ENCODE measurements around the gene STAG1.
"Not testable (repeated sequence)": the region's sequence is repeated elsewhere in the genome, so short reads cannot be mapped to it uniquely, and the experiment has no call there.

Gene STAG1

DNA sequence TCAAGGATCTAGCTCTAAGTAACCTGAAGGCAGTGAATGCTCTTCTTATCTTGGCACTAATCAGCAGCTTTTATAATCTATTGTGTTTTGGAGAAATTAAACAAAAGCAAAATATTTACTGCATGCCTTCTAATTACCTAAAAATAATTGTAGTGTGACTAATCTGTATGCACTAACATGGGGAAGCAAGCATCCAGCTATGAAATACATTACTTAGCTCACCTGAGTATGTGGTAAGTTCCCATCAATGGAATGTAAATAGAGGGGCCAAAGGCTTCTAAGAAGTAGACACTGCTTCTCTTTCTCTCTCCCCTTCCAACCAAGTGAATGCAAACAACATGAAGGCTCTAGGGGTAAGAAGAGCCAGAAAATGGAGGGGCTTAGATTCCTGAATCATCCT, 165.6 kb downstream of the STAG1 start:
- no peak for DNase-seq (ENCODE audit: low spot score)

DNA sequence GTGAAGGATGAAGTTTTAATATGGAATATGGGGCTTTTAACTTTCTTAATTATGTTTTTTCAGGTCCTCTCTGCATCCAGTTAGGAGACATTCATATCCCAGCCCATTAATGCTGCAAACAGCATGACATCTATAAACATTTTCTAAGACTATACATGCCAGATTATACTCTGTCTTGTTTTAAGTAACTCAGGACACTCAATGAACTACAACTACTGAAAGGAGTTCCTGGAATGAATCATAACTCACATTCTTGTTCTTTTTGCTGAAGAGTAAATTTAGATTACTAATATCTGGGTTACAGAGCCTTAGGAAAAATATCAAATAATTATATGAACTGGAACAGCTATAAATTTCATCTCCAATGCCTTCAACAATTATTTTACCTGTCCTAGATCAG, 167.4 kb downstream of the STAG1 start:
- no peak for DNase-seq (ENCODE audit: low spot score)

DNA sequence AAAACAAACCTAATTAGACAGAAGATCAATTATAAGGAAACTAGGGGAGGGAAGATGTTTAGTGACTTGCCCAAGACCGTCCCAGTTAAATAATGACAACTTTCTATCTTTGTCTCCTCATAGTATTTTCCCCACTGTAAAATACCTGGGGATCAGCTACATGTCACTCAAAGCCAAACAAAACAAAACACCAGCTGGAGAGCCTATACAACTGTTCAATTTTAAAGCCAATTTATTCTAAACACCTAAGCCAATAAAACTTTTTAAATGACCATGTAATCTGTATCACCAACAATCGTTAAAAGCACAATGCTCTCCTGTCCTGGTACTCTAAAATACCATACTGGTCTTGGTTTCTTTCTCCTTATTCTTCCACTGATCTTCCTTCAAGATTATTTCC, 168.4 kb downstream of the STAG1 start:
- DNase-seq (ENCODE audit: low spot score): no peak

DNA sequence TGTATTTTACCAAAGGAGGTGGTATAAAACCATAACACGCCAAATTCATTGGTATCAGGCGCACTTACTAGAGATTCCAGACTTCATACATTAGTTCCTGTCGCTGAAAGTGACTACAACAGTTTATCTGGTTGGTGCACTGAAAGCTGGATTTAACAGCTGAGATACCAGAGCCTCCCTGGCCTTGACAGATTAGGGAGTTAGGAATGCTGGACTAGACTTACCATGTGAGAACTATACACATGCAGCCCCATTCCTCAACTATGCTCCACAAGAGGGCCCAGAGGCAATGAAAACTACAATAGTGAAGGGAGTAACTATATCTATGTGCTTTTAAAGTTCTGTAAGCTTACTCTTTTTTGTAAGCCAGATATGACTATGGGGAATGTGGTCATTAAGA, 174.4 kb downstream of the STAG1 start:
- DNase-seq (ENCODE audit: low spot score): no peak

DNA sequence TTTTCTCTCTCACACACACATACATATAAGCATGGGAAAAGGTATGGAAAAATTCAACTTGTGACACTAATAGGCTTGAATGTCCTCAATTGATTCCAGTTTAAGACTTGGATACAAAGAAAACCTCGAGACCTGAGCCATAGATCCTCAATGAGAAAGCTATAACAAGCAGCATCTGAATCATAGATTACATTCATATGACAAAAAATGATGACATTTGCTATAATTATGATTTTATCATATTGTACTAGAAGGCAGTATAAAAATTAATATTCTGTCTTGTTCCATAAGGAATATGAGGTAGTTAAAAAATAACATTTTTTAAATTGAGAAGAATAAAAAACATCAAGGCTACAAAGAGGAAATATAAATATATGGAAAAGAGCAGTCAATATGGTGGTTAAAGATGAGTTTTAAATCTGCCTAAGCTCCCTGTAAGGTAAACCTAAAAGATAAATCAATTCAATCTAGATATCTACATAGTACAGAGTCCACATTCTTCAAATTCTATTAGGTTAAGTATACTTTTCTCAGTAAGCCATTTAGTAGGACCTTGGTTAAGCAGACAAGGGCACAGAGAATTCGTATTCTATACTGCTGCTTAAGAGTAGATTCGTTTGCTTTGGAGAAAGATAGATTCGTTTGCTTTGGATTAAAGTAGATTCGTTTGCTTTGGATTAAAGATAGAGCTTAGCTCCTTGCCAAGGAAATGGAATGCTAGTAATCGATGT, 175.7 kb downstream of the STAG1 start:
- no peak for DNase-seq (ENCODE audit: low spot score)

DNA sequence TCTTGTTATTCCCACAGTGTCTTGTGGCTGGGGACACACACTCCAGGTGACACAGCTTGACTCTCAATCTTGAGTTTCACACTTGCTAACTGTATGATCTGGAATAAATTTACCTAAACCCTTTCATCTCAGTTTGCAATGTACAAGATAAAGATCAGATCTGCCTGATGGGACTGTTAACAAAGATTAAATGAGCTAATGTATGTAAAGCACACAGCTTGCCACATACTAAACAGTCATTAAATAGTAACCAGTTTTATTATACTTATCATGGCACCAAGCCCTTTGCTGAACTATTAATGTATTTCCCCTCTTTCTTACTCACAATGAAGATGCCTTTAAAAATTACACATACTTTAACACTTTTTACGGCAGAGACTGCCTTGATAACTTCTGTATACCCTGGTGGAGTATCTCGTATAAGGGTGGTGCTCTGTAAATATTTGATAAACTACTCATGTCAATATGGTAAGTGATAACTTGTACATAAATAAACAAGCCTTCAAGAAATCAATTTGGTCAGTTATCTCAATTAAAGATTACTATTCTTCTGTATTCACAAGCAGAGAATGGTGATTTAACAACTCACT, 184.5 kb downstream of the STAG1 start:
- DNase-seq (ENCODE audit: low spot score): no peak

DNA sequence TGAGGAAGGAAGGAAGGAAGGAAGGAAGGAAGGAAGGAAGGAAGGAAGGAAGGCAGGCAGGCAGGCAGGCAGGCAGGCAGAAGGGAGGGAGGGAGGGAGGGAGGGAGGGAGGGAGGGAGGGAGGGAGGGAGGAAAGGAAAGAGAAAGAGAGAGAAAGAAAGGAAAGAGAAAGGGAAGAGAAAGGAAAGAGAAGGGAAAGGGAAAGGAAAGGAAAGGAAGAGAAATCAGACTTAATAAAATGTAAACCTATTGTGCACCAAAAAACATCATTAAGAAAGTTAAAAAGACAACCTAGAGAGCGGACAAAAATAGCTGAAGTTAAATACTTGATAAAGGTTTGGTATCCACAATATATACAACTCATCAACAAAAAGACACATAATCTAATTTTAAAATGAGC, 187.2 kb downstream of the STAG1 start:
- not testable (repeated sequence) for DNase-seq (ENCODE audit: low spot score)

DNA sequence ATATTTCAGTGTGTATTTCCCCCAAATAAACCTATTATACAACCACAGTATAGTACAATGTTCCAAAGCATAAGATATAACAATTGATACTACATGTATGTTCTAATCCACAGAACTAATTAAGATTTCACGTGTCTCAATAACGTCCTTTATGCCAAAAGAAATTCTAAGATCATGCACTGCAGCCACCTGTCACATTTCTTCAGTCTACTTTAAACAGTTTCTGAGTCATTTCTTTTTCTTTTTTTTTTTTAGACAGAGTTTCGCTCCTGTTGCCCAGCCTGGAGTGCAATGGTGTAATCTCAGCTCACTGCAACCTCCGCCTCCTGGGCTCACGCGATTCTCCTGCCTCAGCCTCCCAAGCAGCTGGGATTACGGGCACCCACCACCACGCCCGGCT, 190.2 kb downstream of the STAG1 start:
- DNase-seq (ENCODE audit: low spot score): no peak

DNA sequence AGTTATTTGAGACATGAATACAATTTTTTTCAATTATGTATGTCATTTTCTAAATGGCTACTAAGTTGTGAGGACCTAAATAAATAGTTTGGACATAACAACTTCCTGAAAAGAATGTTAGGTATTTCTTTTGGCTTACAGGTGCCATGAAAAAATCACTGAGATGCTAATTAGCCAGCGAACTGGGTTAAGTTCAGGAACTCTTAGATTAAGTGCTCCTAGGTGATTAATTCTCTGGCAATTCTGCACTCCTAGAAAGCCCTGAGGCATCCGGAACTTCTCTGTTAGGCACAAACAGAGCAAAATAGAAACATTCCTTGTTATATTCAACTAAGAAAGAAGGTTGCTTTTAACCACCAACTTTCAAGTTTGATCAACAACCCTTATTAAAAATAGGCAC, 192.3 kb downstream of the STAG1 start:
- DNase-seq (ENCODE audit: low spot score): no peak

DNA sequence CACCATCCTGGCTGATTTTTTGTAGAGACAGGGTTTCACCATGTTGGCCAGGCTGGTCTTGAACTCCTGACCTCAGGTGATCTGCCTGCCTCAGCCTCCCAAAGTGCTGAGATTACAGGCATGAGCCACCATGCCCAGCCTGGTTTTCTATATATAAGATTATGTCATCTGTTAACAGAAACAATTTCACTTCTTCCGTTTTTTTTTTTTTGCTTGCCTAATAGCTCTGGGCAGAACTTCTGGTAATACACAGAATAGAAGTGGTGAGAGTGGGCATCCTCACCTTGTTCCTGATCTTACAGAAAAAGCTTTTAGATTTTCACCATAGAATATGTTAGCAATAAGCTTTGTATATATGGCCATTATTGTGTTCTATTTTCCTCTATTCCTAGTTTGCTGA, 202.7 kb downstream of the STAG1 start:
- DNase-seq (ENCODE audit: low spot score): not testable (repeated sequence)

DNA sequence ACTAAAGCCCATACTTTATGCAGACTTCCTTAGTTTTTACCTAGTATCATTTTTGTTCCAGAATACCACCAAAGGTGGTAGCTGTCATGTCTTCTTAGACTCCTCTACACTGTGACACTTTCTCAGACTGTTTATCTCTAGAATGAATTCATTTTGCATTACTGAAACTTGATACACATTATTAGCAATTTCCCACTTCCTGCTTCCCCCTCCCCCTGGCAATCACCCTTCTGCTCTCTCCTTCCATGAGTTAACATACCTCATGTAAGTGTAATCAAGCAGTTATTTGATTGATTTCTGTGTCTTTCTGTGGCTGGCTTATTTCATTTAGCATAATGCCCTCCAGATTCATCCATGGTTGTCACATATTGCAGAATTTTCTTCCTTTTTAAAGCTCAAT, 204.9 kb downstream of the STAG1 start:
- DNase-seq (ENCODE audit: low spot score): no peak

DNA sequence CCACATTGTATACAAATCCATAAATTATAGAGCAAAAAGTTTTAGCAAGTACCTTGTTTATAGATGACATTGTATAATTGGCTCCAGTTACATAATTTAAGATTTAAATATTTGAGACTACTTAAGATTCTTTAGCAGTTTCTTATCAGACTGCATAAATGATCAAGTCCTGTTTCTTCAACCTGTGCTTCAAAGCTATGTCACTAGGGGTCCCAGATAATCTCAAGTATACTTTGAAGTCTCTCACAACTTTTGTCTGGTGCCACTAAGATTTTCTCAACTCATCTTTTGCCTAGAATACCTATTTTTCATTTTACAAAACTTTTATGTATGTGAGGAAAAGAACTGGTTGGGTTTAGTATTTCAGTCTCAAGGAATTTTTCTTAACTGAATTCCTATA, 205.5 kb downstream of the STAG1 start:
- DNase-seq (ENCODE audit: low spot score): peak; percentile 19

DNA sequence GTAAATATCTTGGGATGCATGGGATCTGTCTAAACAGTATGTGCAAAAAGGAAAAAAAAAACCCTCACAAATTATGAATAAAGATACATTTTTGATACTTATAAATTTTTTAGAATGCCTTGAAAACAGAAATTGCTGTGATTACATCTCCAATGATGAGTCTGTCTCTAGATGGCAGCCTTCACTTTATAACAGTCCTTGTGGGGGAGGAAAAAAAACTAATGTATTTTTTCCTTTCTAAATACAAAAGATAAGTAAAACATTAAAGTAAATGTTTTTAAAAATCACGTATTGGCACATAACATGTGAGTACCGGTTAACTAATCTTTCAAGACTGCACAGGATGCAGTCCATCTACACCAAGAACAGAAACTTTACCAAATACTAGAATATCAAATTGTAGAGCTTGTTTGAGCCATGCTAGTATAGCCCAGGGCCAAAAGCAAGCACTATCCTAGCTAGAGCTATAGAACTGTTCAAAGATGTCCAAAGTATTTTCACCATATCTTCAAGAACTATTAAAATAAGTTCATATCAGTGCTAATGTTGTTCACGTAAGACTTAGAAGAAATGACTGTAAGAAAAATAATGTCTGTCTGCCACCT, 206.4 kb downstream of the STAG1 start:
- DNase-seq (ENCODE audit: low spot score): no peak

DNA sequence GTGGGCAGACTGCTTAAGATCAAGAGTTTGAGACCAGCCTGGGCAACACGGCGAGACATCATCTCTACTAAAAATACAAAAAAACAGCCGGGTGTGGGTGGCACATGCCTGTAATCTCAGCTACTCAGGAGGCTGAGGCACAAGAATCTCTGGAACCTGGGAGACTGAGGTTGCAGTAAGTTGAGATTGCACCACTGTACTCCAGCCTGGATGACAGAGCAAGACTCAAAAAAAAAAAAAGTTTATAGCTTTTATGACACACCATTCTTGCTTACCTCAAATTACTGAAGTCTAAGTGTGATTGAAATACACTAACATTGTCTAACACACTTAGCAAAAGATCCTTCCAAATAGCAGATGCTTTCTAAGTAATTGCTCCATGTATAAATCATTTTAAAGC, 207.6 kb downstream of the STAG1 start:
- DNase-seq (ENCODE audit: low spot score): no peak

DNA sequence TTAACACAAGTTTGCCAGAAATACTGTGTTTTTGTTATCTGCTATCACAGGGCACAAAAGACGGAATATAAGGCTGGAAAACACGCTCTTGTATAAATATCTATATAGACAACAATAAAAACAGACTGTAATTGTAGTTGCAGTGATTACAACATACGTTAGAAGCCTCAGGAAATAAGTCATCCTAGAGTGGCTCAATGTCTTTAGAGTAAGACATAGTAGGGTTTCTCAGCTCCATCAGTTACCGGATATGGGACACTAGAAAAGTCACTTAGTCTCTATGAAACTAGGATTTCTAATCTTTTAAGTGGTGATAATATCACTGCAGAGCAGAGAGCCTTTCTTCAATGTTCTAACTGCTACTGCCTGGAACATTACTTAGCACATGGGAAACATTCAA, 208.8 kb downstream of the STAG1 start:
- DNase-seq (ENCODE audit: low spot score): no peak

DNA sequence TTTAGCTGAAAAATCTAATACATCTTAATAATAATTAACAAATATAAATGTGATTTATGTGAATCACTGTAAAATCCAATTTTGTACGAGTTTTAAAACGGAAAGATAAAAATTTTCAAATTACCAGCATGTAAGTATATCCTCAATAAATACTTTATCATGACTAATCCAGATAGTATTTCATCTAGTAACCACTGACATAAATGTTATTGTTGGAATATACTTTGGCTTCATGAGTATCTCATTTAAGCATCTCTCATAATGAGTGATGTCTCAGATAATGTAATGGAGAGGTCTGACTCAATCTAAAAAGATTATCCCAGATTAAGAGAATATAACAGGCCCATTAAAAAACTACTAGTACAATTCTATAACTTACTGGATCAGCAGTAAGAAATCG, 216.3 kb downstream of the STAG1 start:
- no peak for DNase-seq (ENCODE audit: low spot score)

DNA sequence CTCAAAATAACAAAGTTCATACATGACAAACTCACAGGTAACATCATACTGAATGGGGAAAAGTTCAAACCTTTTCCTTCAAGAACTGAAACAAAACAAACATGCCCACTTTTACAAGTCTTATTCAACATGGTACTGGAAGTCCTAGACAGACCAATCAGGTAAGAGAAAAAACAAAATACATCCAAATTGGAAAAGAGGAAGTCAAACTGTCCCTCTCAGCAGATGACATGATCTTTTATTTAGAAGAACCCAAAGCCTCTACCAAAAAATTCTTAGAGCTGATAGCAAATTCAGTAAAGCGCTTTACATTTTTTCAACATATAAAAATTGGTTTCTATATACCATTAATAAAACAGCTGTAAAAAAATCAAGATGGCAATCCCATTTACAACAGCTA, 219.4 kb downstream of the STAG1 start:
- DNase-seq (ENCODE audit: low spot score): no peak

DNA sequence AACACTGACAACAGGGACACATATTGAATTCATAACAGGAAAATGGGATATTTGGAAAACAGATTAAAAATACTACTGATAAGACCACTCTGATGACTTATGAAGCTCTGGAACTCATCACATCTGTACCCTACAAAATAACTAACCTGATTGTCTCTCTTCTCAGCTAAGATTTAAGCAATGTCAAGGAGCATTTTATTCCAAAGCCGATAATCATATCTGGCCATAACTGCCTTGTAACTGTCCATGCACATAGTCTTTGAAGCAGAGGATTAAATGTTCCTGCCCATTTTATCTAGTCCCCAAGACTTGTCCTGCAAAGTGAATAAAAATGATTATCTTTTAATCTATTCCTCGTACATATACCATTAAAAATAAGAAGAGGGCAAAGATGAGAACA, 234.1 kb downstream of the STAG1 start:
- no peak for DNase-seq (ENCODE audit: low spot score)

DNA sequence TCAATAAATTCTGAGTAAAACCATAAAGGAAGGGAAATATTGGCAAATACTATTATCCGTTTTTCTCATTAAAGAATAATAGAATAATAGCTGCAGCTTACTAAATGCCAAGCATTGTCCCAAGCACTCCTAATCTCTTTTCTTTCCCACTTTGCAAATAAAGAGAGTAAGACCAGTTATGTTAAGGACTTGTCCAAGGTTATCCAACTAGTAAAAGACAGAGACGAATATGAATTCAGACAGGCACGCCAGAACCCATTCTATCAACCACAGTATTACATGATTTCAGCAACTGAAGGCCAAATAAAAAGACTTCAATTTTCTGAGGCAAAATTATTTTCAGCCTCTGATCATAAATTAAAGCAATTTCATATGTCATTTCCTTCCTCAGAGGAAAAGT, 235.5 kb downstream of the STAG1 start:
- no peak for DNase-seq (ENCODE audit: low spot score)

DNA sequence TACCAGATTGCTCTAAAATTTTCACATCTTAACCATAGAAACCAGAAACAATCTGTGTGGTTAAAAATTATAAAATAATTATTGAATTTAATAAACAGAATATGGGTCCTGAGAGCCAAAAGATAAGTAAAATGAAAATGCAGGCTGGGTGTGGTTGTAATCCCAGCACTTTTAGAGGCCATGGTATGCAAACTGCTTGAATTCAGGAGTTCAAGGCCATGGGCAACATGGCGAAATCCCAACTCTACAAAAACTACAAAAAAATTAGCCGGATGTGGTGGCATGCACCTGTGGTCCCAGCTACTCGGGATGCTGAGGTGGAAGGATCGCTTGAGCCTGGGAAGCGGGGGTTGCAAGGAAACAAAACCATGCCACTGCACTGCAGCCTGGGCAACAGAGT, 236.1 kb downstream of the STAG1 start:
- DNase-seq (ENCODE audit: low spot score): no peak

DNA sequence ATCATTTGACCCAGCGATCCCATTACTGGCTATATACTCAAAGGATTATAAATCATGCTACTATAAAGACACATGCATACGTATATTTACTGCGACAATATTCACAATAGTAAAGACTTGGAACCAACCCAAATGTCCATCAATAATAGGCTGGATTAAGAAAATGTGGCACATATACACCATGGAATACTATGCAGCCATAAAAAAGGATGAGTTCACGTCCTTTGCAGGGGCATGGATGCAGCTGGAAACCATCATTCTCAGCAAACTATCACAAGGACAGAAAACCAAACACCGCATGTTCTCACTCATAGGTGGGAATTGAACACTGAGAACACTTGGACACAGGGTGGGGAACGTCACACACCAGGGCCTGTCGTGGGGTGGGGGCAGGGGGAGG, 237.6 kb downstream of the STAG1 start:
- DNase-seq (ENCODE audit: low spot score): not testable (repeated sequence)

DNA sequence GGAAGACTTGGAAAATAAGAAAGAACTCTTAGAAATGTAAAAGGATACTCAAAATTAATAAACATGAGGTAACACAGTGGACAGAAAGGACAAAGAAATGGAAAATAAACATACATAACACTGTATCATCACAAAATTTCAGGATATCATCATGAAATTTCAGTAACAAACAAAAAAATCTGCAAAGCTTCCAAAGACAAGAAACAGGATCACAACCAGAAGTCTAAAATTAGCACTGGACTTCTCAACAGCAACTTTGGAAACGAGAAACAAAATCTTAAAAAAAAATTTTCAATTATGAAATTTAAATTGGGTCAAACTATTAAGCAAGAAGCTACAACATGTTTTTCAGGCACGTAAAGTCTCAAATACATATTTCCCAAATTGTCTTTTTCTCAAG, 238.8 kb downstream of the STAG1 start:
- no peak for DNase-seq (ENCODE audit: low spot score)

DNA sequence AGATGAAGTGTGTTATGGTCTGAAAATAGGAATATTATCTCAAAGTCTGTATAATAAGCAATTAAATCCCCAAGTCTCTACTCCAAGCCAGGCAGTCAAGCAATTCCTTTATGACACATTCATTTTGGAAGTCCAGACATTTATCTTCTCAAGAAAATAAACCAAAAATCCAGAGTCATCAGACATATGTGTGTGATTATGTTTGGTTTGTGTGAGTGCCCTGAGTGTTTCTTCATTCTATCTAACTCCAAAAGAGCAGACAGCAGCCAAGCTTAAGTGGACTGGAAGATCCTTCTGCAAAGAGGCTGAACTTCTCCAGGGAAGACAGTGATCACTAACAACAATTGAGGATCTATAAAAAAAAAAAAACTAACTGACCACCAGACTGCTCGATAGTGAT, 239.8 kb downstream of the STAG1 start:
- DNase-seq (ENCODE audit: low spot score): no peak

DNA sequence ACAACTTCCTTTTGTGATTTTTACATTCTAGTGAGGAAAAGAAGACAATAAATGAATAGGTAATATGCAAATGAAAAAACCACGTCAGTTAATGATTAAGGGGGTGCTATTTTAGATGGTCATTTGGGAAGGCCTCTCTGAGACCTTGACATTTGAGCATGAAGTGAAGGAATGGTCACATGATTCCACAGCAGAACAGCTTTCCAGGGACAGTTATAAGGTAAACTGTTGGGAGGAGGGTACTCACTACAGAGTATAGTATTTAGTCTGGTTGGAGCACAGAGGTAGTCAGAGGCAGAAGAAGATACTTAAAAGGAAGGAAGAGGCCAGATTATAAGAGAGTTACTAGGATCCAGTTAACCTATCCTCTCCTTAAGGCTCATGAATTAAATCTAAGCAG, 246.5 kb downstream of the STAG1 start:
- no peak for DNase-seq (ENCODE audit: low spot score)
